Mesodermal cell (in vitro differentiated cells): ENCODE data around the gene TMEM37.

Experiments
- H3K27ac ChIP-seq: 2 replicates; pipeline ENCODE4 v1.7.0; 2013; ENCODE audit warnings: mild to moderate bottlenecking, low read depth, low read length, moderate library complexity; ENCODE audit not compliant: severe bottlenecking
- H3K36me3 ChIP-seq: 2 replicates; pipeline ENCODE4 v1.7.1; 2013; ENCODE audit warnings: mild to moderate bottlenecking, low read length, moderate library complexity; ENCODE audit not compliant: control insufficient read depth, insufficient read depth
- H3K4me1 ChIP-seq: one replicate; pipeline ENCODE4 v1.7.1; 2013; ENCODE audit warnings: mild to moderate bottlenecking, low read length; ENCODE audit not compliant: insufficient read depth, control insufficient read depth, poor library complexity, severe bottlenecking
- H3K4me3 ChIP-seq: 2 replicates; pipeline ENCODE4 v1.7.0; 2013; ENCODE audit warnings: low read length, control low read depth, mild to moderate bottlenecking; ENCODE audit not compliant: insufficient read depth, poor library complexity, severe bottlenecking; ENCODE audit errors: extremely low read depth
- H3K9me3 ChIP-seq: 2 replicates; pipeline ENCODE4 v1.7.1; 2013; ENCODE audit warnings: mild to moderate bottlenecking, low read length, moderate library complexity; ENCODE audit not compliant: control insufficient read depth
- WGBS, 2 experiments: methylation state at CpG; one replicate each; pipeline ENCODE4 v1.1.5; 2013; ENCODE audit warnings: missing lambda C conversion rate in 2 of 2; ENCODE audit not compliant: insufficient coverage in 2 of 2; 5-methylcytosine and 5-hydroxymethylcytosine counted together

TMEM37 gene

GRCh38 chr2:119419065-119419464 lies 12.6 kb upstream of the TMEM37 start:
- Histone ChIP-seq H3K9me3 (peaks cover 15% of the 10 kb centered on the region), H3K27ac (no peak overlapping the region)
- 67 to 89% methylated on average over 1 of the region's 1 CpG for WGBS, 2 experiments

GRCh38 chr2:119419803-119420508 lies 11.7 kb upstream of the TMEM37 start:
- H3K27ac ChIP-seq: no peak overlapping the region
- peaks cover 15% of the 10 kb centered on the region for H3K9me3 ChIP-seq
- no peaks in the 10 kb centered on the region for H3K36me3 ChIP-seq
- WGBS, 2 experiments: 86 to 91% methylated on average over 1 of the region's 1 CpG
- H3K4me1 ChIP-seq: no peaks in the 10 kb centered on the region
- H3K4me3 ChIP-seq: no peak overlapping the region

More at GRCh38 chr2:119419065-119419464, 12.6 kb upstream of the TMEM37 start:
- no peak overlapping the region for H3K4me3 ChIP-seq
- H3K4me1 ChIP-seq: no peaks in the 10 kb centered on the region
- H3K36me3 ChIP-seq: no peaks in the 10 kb centered on the region

- Histone ChIP-seq H3K27ac (no peak overlapping the region), H3K4me3 (no peak overlapping the region), H3K4me1 (no peaks in the 10 kb centered on the region), H3K9me3 (peaks cover 15% of the 10 kb centered on the region), H3K36me3 (no peaks in the 10 kb centered on the region)
- WGBS, 2 experiments: 87 to 90% methylated on average over 1 of the region's 1 CpG
Measured at GRCh38 chr2:119421304-119421703, 10.3 kb upstream of the TMEM37 start.

- Histone ChIP-seq H3K36me3 (no peaks in the 10 kb centered on the region), H3K9me3 (peaks cover 15% of the 10 kb centered on the region), H3K27ac (no peak overlapping the region), H3K4me3 (no peak overlapping the region), H3K4me1 (no peaks in the 10 kb centered on the region)
Measured at GRCh38 chr2:119421741-119422140, 9.9 kb upstream of the TMEM37 start.

GRCh38 chr2:119422360-119423107 lies 9.1 kb upstream of the TMEM37 start:
- 92 to 100% methylated on average over 2 to 3 of the region's 7 CpGs for WGBS, 2 experiments
- H3K36me3 ChIP-seq: no peaks in the 10 kb centered on the region
- no peak overlapping the region for H3K27ac ChIP-seq
- H3K4me1 ChIP-seq: no peaks in the 10 kb centered on the region
- no peak overlapping the region for H3K4me3 ChIP-seq
- H3K9me3 ChIP-seq: peaks cover 15% of the 10 kb centered on the region

- Histone ChIP-seq H3K4me1 (no peaks in the 10 kb centered on the region), H3K9me3 (peaks cover 15% of the 10 kb centered on the region), H3K27ac (no peak overlapping the region), H3K4me3 (no peak overlapping the region), H3K36me3 (no peaks in the 10 kb centered on the region)
- WGBS, 2 experiments: 100% methylated on average over 1 of the region's 2 CpGs
Measured at GRCh38 chr2:119423108-119423444, 8.6 kb upstream of the TMEM37 start.

- H3K9me3 ChIP-seq: peaks cover 15% of the 10 kb centered on the region
- WGBS, 2 experiments: 94 to 100% methylated on average over 1 to 2 of the region's 2 CpGs
- H3K4me1 ChIP-seq: peaks cover 3% of the 10 kb centered on the region
Measured at GRCh38 chr2:119423811-119424210, 7.8 kb upstream of the TMEM37 start.

GRCh38 chr2:119424284-119425118 lies 7.2 kb upstream of the TMEM37 start:
- Histone ChIP-seq H3K4me1 (peaks cover 3% of the 10 kb centered on the region), H3K9me3 (peaks cover 15% of the 10 kb centered on the region), H3K27ac (no peak overlapping the region), H3K36me3 (no peaks in the 10 kb centered on the region), H3K4me3 (no peak overlapping the region)
- 94 to 95% methylated on average over 9 to 10 of the region's 10 CpGs for WGBS, 2 experiments

More at GRCh38 chr2:119423811-119424210, 7.8 kb upstream of the TMEM37 start:
- Histone ChIP-seq H3K4me3 (no peak overlapping the region), H3K36me3 (no peaks in the 10 kb centered on the region), H3K27ac (no peak overlapping the region)

- Histone ChIP-seq H3K4me3 (no peak overlapping the region), H3K27ac (no peak overlapping the region), H3K9me3 (peaks cover 15% of the 10 kb centered on the region), H3K36me3 (no peaks in the 10 kb centered on the region), H3K4me1 (peaks cover 3% of the 10 kb centered on the region)
- WGBS, 2 experiments: 93% methylated on average over 1 of the region's 1 CpG; no CpG with 5 or more reads in 1 of the 2 experiments
Measured at GRCh38 chr2:119425119-119425405, 6.6 kb upstream of the TMEM37 start.

GRCh38 chr2:119425620-119426395 lies 5.8 kb upstream of the TMEM37 start:
- peaks cover 3% of the 10 kb centered on the region for H3K4me1 ChIP-seq
- peaks cover 11% of the 10 kb centered on the region for H3K9me3 ChIP-seq
- H3K27ac ChIP-seq: no peak overlapping the region
- 90 to 100% methylated on average over 1 to 2 of the region's 7 CpGs for WGBS, 2 experiments
- no peak overlapping the region for H3K4me3 ChIP-seq
- no peaks in the 10 kb centered on the region for H3K36me3 ChIP-seq
